ENCODE data around the gene ZNF878.

Gene ZNF878

GRCh38 chr19:12034620-12035019 is 18.1 kb downstream of the ZNF878 start:
- no peak for DNase-seq

GRCh38 chr19:12034198-12034597 is 18.6 kb downstream of the ZNF878 start:
- no peak for DNase-seq

GRCh38 chr19:12015753-12016116 is 37.0 kb downstream of the ZNF878 start:
- no peak for DNase-seq

GRCh38 chr19:12015015-12015752 is 37.6 kb downstream of the ZNF878 start:
- DNase-seq: no peak

GRCh38 chr19:12000152-12000981 is 52.4 kb downstream of the ZNF878 start:
- DNase-seq: no peak

GRCh38 chr19:11995174-11995573 is 57.6 kb downstream of the ZNF878 start:
- no peak for DNase-seq

Data from NCI-H1092 (cell line).